Measurements from ENCODE around the gene UHRF1. TPM values are rescaled to one million over a fixed set of nuclear protein-coding genes. Genes with fewer than 3 reads are reported as not detected.

The UHRF1 gene
- total RNA-seq, 1 experiment from 2014 or later = 230 TPM

DNA sequence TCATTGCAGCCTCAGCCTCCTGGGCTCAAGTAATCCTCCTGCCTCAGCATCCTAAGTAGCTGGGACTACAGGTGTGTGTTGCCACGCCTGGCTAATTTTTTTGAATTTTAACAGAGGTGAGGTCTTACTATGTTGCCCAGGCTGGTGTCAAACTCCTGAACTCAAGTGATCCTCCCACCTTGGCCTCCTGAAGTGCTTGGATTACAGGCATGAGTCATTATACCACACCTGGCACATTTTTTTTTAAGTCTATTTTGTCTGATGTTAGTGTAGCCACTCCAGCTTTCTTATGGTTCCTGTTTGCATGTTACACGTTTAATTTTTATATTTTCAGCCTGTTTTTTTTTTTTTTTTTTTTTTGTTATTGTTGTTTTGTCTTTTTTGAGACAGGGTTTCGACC lies 84.4 kb downstream of the UHRF1 start:
- H3K27ac ChIP-seq = no peak overlapping the region
- no peak for DNase-seq
- H3K4me1 ChIP-seq = no peaks in the 10 kb centered on the region; the same call in 1 of the 2 replicates
- no peaks in the 10 kb centered on the region; the same call in 1 of the 2 replicates for H3K36me3 ChIP-seq
- no peak overlapping the region for H3K4me3 ChIP-seq
- no peaks in the 10 kb centered on the region for H3K27me3 ChIP-seq
- H3K9me3 ChIP-seq (replicated peaks) = no peaks in the 10 kb centered on the region

- no peaks in the 10 kb centered on the region for H3K9me3 ChIP-seq (replicated peaks)
- no peaks in the 10 kb centered on the region for H3K27me3 ChIP-seq
- no peaks in the 10 kb centered on the region; the same call in 1 of the 2 replicates for H3K36me3 ChIP-seq
- H3K27ac ChIP-seq = no peak overlapping the region
- no peak overlapping the region for H3K4me3 ChIP-seq
- H3K4me1 ChIP-seq = no peaks in the 10 kb centered on the region
- no peak for DNase-seq
These were observed 87.4 kb downstream of the UHRF1 start for GRCh38 chr19:4996701-4997100.

DNA sequence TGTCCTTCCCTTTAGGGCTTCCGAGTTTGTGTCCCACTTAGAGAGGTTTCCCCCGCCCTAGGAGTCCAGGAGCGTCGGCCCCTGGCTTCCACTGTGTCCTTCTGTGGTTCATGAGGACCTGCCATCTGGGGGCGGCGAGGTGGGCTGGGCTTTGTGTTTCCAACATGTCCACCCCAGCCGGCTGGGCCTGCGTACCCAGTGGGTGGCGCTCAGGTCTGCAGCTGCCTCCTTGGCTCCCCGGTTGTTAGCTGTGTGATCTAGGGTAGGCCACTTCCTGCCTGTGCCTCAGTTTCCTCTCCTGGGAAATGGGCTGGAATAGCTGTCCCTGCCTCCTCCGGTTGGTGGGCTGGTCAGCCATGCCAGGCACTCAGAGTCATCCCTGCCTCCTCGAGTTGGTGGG lies 88.0 kb downstream of the UHRF1 start:
- no peak for DNase-seq
- H3K4me1 ChIP-seq = 0 out of 2 replicates have a peak, but pooled peaks cover under 1% of the 10 kb centered on the region
- no peak overlapping the region for H3K4me3 ChIP-seq
- no peak overlapping the region for H3K27ac ChIP-seq
- no peaks in the 10 kb centered on the region; the same call in 1 of the 2 replicates for H3K36me3 ChIP-seq
- H3K9me3 ChIP-seq (replicated peaks) = no peaks in the 10 kb centered on the region
- H3K27me3 ChIP-seq = no peaks in the 10 kb centered on the region

DNA sequence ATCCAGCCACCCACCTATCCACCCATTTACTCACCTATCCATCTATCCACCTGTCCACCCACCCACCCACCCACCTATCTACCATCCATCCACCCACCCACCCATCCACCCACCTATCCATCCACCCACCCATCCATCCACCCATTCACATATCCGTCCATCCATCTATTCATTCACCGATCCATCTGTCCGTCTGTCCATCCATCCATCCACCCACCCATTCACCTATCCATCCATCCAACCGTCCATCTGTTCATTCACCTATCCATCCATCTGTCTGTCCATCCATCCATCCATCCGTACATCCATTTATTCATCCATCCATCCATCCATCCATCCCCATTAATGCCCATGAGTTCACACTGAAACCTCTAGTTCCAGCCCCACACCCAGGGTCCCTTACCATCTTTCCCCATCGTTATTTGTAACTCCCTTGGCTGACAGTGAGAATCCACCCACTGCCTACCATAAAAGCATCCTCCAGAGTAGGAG lies 90.9 kb downstream of the UHRF1 start:
- Histone ChIP-seq H3K9me3 (replicated peaks) (no peaks in the 10 kb centered on the region), H3K27ac (no peak overlapping the region), H3K36me3 (no peaks in the 10 kb centered on the region; the same call in 1 of the 2 replicates), H3K4me1 (0 out of 2 replicates have a peak, but pooled peaks cover 3% of the 10 kb centered on the region), H3K27me3 (no peaks in the 10 kb centered on the region), H3K4me3 (no peak overlapping the region)
- no peak for DNase-seq

DNA sequence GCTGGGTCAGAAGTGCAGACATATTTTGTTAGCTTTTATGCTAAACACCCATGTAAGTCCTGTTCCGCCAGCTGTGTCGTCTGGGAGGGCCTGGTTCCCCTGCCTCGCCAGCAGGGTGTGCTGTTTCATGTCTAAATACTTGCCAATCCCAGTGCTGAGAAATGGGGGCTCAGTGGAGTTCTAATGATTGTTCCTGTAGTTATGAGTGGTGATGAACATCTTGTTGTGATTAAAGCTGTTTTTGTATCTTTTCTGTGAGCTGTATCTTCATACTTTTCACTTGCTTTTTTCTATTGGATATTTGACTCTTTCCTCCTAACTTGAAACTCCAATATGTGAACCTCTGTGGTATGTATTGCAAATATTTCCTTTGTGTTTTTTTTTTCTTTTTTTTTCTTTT lies 92.3 kb downstream of the UHRF1 start:
- H3K36me3 ChIP-seq = no peaks in the 10 kb centered on the region; the same call in 1 of the 2 replicates
- DNase-seq = peak; percentile 53 to 66
- H3K4me3 ChIP-seq = no peak overlapping the region
- no peak overlapping the region for H3K27ac ChIP-seq
- 0 out of 2 replicates have a peak, but pooled peaks cover 3% of the 10 kb centered on the region for H3K4me1 ChIP-seq
- no peaks in the 10 kb centered on the region for H3K27me3 ChIP-seq
- no peaks in the 10 kb centered on the region for H3K9me3 ChIP-seq (replicated peaks)

DNA sequence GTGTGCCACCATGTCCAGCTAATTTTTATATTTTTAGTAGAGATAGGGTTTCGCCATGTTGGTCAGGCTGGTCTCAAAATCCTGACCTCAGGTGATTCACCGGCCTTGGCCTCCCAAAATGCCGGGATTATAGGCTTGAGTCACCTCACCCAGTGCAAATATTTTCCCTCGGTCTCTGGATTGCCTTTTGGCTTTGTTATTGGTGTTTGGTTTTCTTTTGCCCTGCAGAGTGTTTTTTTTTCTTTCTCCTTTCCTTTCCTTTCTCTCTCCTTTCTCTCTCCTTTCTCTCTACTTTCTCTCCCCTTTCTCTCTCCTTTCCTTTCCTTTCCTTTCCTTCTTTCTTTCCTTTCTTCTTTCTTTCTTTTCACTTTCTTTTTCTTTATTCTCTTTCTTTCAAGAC lies 92.8 kb downstream of the UHRF1 start:
- Histone ChIP-seq H3K9me3 (replicated peaks) (0 out of 2 replicates have a peak, but pooled peaks cover under 1% of the 10 kb centered on the region), H3K36me3 (no peaks in the 10 kb centered on the region; the same call in 1 of the 2 replicates), H3K4me3 (no peak overlapping the region), H3K27ac (no peak overlapping the region), H3K4me1 (0 out of 2 replicates have a peak, but pooled peaks cover 3% of the 10 kb centered on the region), H3K27me3 (no peaks in the 10 kb centered on the region)
- no peak for DNase-seq

DNA sequence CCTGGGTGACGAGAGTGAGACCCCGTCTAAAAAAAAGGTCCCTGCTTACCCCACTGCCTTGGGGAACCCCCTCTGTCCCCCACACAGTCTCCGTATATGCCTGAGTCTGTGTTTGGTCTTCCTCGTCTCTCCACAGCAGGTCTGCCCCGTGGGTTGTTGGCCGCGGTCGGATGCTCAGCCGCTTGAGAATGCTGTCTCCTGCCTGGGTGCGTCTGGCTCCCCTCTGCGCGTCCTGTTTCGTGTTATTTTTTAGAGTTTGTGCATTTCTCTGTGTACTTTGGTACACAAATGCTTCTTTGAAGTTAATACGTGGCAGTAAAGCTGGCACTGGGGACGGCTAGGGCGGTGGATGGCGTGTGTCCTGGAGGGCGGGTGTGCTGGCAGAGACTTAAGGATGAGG lies 94.5 kb downstream of the UHRF1 start:
- H3K27me3 ChIP-seq = no peaks in the 10 kb centered on the region
- H3K36me3 ChIP-seq = no peaks in the 10 kb centered on the region
- no peak overlapping the region for H3K4me3 ChIP-seq
- no peak for DNase-seq
- H3K9me3 ChIP-seq (replicated peaks) = peaks cover 8% of the 10 kb centered on the region; the same call in 1 of the 2 replicates
- 0 out of 2 replicates have a peak, but pooled peaks cover 3% of the 10 kb centered on the region for H3K4me1 ChIP-seq
- no peak overlapping the region for H3K27ac ChIP-seq

- Histone ChIP-seq H3K36me3 (no peaks in the 10 kb centered on the region), H3K9me3 (replicated peaks) (peaks cover 8% of the 10 kb centered on the region; the same call in 1 of the 2 replicates), H3K4me3 (no peak overlapping the region), H3K27me3 (no peaks in the 10 kb centered on the region), H3K4me1 (0 out of 2 replicates have a peak, but pooled peaks cover 3% of the 10 kb centered on the region), H3K27ac (no peak overlapping the region)
- DNase-seq = no peak
These were observed 95.8 kb downstream of the UHRF1 start for GRCh38 chr19:5005096-5005495.

GRCh38 chr19:5006201-5006600 lies 96.9 kb downstream of the UHRF1 start:
- no peaks in the 10 kb centered on the region for H3K27me3 ChIP-seq
- peaks cover 8% of the 10 kb centered on the region; the same call in 1 of the 2 replicates for H3K9me3 ChIP-seq (replicated peaks)
- no peaks in the 10 kb centered on the region for H3K36me3 ChIP-seq
- no peak overlapping the region for H3K4me3 ChIP-seq
- H3K4me1 ChIP-seq = 0 out of 2 replicates have a peak, but pooled peaks cover 3% of the 10 kb centered on the region
- no peak overlapping the region for H3K27ac ChIP-seq
- DNase-seq = no peak

GRCh38 chr19:5006821-5007220 lies 97.5 kb downstream of the UHRF1 start:
- Histone ChIP-seq H3K27me3 (no peaks in the 10 kb centered on the region), H3K27ac (no peak overlapping the region)
- DNase-seq = no peak

More at GRCh38 chr19:5006821-5007220, 97.5 kb downstream of the UHRF1 start:
- Histone ChIP-seq H3K36me3 (no peaks in the 10 kb centered on the region), H3K4me1 (0 out of 2 replicates have a peak, but pooled peaks cover 3% of the 10 kb centered on the region), H3K9me3 (replicated peaks) (peaks cover 8% of the 10 kb centered on the region; the same call in 1 of the 2 replicates), H3K4me3 (no peak overlapping the region)

Other genes with a start within 250 kb of the UHRF1 start
- 71.9 and 86.8 TPM in 2 replicates for gene MYDGF, start 239.2 kb upstream of the UHRF1 start, total RNA-seq (2014; rRNA removed; shearing (Covaris generic))
- 53.4 and 62.8 TPM in 2 replicates for gene DPP9, start 185.7 kb upstream of the UHRF1 start, total RNA-seq (2014; rRNA removed; shearing (Covaris generic))
- 20.0 and 20.1 TPM in 2 replicates for gene FEM1A, start 117.8 kb upstream of the UHRF1 start, total RNA-seq (2014; rRNA removed; shearing (Covaris generic))
- gene TICAM1, start 77.8 kb upstream of the UHRF1 start, total RNA-seq (2014; rRNA removed; shearing (Covaris generic)) = 1.4 TPM in 2 replicates
- gene PLIN3, start 41.8 kb upstream of the UHRF1 start, total RNA-seq (2014; rRNA removed; shearing (Covaris generic)) = 49.0 and 50.1 TPM in 2 replicates
- gene ARRDC5, start 6.6 kb upstream of the UHRF1 start, total RNA-seq (2014; rRNA removed; shearing (Covaris generic)) = not detected in 2 replicates
- gene KDM4B, start 59.6 kb downstream of the UHRF1 start, total RNA-seq (2014; rRNA removed; shearing (Covaris generic)) = 15.5 and 16.2 TPM in 2 replicates

Data from SJCRH30 (cell line).